ENCODE results near the gene AKR1A1.
"Not testable (repeated sequence)": the region's sequence is repeated elsewhere in the genome, so short reads cannot be mapped to it uniquely, and the experiment has no call there.

Gene AKR1A1

DNA sequence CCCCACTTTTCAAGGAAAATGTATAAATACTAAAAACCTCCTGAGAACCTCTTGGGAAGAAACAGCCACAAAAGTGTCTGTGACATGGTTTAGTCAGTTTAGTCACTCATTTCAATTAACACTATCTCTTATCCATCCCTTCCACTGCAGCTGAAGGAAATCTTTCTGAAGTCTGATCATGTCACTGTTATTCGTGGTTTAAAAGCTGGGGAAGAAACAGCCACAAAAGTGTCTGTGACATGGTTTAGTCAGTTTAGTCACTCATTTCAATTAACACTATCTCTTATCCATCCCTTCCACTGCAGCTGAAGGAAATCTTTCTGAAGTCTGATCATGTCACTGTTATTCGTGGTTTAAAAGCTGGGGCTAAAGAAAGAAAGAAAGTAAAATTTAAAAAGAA lies 27.1 kb upstream of the AKR1A1 start:
- DNase-seq (ENCODE audit: low read depth in 1 of 2, low spot score in 1 of 2): not testable (repeated sequence)

DNA sequence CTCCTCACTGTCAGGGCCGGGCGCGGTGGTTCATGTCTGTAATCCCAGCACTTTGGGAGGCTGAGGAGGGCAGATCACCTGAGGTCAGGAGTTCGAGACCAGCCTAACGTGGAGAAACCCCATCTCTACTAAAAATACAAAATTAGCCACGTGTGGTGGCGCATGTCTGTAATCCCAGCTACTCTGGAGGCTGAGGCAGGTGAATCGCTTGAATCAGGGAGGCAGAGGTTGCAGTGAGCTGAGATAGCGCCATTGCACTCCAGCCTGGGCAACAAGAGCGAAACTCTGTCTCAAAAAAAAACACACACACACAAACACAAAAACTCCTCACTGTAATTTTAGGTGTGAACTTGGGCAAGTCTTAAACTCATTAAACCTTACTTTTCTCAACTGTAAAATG lies 26.7 kb upstream of the AKR1A1 start:
- DNase-seq (ENCODE audit: low read depth in 1 of 2, low spot score in 1 of 2): not testable (repeated sequence)

DNA sequence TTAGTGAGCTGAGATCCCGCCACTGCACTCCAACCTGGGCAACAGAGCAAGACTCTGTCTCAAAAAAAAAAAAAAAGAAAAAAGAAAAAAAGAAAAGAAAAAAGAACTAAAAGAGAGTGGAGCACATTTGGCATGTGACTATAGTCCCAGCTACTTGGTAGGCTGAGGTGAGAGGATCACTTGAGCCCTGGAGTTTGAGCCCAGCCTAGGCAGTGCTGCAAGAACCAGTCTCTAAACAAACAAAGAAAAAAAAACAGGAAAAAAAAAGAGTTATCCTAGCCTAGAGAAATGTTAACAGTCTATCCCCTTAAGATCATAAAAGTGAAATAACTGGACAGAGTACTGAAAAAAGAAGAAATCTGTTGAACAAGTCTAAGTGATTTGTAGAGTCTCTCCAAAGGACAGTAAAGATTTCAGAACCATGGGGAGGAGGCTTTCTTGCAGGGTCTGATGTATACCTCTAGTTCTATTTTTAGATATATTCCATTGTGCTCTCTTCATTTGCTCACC lies 24.4 kb upstream of the AKR1A1 start:
- DNase-seq (ENCODE audit: low read depth in 1 of 2, low spot score in 1 of 2): no peak

DNA sequence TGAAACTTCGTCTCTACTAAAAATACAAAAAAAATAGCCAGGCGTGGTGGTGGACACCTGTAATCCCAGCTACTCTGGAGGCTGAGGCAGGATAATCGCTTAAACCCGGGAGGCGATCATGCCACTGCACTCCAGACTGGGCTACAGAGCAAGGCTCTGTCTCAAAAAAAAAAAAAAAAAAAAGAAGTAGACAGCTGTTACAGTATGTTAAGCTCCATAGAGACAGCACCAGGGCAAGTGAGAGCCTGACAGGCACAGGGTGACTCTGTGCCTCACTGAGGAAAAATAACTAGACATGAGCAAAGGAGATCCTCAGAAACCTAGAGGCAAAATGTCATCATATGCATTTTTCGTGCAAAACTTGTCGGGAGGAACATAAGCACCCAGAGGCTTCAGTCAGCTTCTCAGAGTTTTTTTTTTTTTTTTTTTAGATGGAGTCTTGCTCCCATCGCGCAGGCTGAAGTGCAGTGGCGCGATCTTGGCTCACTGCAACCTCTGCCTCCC lies 19.9 kb upstream of the AKR1A1 start:
- no peak for DNase-seq (ENCODE audit: low read depth in 1 of 2, low spot score in 1 of 2)

DNA sequence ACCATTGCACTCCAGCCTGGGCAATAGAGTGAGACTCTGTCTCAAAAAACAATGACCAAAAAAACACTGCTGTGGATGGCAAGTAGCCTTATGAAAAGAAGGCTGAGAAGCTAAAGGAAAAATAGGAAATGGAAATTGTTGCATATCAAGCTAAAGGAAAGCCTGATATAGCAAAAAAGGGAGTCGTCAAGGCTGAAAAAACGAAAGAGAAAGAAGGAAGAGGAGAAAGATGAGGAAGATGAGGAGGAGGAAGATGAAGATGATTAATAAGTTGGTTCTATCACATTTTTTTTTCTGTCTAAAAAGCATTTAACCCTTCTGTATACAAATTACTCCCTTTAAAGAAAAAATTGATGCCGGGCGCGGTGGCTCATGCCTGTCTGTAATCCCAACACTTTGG lies 18.8 kb upstream of the AKR1A1 start:
- no peak for DNase-seq (ENCODE audit: low read depth in 1 of 2, low spot score in 1 of 2)

DNA sequence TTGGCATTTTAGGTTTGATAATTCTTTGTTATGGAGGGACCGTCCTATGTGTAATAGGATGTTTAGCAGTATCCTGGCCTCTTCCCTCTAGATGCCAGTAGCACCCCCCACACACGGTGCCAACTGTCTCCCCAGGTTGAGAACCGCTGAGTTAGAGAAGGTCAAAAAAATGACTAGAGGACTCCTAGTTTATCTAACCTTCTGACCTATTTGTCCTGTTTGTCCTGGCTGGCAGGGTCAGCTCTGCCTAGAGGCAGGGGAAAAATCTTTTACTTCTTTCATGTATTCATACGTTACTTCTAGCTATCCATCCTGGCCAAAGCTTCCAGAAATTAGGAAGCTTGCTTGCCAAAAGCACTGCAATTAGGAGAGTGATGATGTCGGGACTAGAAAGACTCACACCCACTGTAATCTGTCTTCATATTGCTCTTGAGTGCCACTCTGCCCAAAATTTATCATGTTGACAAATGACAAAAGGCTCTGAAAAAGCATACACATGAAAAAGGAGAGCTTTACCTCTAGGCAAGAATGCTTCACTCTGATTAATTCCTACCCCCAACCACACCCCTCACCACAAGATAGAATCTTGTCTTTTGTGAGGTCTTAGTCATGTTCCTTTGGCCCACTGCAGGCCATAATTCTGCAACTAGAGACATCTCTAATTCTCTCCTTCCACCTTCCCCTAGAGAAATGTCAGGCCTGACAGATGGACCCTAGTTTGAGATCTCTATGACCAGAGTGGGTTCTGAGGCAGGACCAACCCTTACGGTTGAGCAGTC lies 14.4 kb upstream of the AKR1A1 start:
- DNase-seq (ENCODE audit: low read depth in 1 of 2, low spot score in 1 of 2): no peak

DNA sequence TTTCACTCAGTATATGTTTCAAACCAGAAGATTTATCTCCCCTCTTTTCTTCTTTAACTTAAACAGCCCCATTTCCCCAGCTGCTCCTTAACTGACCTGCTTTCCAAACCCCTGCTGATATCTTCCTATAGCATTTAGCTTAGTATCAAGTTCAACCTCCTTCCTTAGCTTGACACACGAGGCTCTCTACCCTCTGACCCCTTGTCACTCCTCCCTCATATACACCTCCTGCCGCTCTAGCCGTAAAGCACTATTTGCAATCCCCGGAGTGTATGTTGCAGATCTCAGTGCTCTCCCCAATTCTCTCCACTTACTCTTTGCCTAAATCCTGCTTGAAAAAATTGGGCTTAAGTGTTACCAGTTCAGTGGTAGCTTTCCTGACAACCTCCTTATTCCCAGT lies 13.7 kb upstream of the AKR1A1 start:
- DNase-seq (ENCODE audit: low read depth in 1 of 2, low spot score in 1 of 2): no peak

DNA sequence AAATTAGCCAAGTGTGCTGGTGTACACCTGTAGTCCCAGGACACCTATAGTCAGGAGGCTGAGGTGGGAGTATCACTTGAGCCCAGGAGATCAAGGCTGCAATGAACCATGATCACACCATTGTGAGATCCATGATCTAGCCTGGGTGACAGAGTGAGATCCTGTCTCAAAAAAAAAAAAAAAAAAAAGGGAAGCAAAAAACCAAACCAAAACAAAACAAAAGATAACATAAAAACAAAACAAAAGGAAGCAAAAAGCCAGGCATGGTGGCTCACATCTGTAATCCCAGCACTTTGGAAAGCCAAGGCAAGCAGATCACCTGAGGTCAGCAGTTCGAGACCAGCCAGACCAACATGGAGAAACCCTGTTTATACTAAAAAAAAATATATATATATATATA lies 9.4 kb upstream of the AKR1A1 start:
- no peak for DNase-seq (ENCODE audit: low read depth in 1 of 2, low spot score in 1 of 2)

DNA sequence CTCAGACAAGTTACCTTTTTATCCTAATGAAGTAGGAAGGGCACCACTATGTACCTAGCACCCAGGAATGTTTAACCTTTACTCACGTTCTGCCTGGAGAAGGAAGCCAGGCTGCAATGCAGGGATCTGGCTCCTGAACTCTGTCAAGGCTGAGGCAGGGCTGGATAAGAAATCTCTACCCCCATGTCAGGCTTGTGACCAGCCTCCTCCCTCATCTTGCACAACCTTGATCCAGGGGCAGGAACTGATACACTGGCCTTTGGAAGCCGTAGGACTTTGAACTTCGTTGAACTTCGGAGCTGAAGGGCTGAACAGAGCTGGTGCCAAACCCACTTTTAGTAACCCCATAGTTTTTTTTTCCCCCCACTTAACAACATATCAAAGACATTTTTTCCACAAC lies 8.0 kb upstream of the AKR1A1 start:
- no peak for DNase-seq (ENCODE audit: low read depth in 1 of 2, low spot score in 1 of 2)

DNA sequence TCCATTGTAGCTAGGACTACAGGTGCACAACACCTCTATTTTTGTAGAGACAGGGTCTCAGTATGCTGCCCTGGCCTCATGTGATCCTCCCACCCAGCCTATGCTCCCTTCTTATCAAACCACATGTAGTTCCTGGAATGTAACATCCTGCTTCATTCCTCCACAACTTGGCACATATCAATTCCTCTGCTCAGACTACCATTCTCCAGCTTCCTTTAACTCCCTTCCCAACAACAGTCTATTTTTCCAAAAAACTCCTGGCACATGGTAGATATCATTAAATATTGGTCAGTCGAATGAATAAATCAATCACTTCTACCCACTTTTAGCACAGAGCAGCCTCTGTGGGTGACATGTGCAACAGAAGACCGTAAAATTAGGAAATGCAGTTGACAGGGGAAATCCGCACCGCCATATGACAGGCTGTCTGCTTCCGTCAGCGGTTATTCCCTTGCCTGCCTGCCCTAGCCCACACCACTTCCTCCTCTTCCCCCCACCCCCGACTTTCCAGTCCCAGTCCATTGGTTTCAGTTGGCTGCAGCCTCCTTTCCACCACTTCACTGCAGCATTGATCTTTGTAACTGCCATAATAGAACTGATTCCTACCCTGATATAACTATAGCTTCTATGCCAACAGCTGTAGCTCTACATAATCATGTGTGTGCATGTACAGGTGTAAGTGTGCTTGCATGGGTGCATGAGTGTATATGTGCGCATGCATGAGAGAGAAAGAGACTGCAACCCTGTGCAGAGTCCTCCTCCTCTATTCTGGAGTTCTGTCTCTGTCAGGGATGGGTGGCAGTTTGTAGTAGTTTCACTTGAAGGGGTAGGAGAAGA lies 6.8 kb upstream of the AKR1A1 start:
- DNase-seq (ENCODE audit: low read depth in 1 of 2, low spot score in 1 of 2): peak; percentile 31 to 58

DNA sequence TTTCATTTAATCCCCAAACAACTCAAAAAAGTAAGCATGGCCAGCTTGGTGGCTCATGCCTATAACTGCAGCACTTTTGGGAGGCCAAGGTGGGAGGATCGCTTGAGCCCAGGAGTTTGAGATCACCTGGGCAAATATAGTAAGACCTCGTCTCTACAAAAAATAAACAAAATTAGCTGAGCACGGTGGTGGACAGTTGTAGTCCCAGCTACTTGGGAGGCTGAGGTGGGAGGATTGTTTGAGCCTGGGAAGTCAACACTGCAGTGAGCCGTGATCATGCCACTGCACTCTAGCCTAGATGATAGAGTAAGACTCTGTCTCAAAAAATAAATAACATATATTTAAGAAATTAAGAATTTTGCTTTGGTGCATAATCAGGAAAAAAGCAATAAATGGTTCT lies 6.1 kb upstream of the AKR1A1 start:
- DNase-seq (ENCODE audit: low read depth in 1 of 2, low spot score in 1 of 2): no peak

DNA sequence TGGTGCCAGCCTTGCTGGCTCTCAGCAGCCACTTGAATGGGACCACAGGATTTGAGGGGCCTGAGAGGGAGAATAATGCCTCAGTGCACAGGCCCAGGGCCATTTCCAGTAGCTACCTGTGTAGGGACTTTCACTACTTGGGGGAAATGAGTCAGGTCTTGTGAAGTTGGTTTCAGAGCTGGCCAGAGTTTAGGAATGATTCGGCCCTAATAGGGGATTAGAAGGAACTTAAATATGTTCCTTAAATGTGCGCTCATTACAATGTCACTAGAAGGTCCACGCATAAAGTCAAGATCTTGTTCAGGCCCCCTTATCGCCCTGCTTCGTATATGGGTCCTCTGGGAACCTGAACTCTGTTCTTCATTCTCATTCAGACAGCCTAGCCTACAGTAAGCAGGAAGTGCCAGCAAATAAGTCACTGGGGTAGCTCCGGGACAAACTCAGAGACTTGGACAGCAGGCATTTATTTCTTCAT lies 5.6 kb upstream of the AKR1A1 start:
- DNase-seq (ENCODE audit: low read depth in 1 of 2, low spot score in 1 of 2): no peak

DNA sequence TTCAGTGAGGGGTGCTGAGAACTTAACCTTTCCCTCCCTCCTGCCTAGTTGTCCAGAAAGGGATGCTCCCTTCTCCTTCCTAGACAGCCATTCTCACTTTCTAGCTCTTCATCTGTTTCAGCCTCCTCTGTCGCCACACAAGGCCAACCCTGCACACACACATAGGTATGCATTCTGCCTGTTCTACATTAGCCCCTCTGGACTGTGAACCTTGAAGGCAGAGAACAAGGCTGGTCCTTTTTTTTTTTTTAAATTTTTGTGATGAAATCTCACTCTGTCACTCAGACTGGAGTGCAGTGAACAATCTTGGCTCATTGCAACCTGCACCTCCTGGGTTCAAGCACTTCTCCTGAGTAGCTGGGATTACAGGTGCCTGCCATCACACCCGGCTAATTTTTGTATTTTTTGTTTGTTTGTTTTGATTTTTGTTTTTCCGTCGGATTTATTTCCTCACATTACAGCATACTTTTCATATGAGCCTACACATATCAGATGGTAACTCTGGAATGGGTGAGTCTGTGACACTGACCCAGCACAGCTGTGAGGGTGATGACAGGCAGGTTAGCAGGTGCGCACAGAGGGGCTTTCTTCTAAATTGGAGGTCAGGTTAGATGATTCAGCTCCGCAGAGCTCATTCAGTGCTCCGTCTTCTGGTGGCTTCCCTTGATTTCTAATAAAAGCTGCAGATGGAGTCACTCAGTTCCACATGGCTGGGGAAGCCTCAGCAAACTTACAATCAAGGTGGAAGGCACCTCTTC lies 4.9 kb upstream of the AKR1A1 start:
- no peak for DNase-seq (ENCODE audit: low read depth in 1 of 2, low spot score in 1 of 2)

DNA sequence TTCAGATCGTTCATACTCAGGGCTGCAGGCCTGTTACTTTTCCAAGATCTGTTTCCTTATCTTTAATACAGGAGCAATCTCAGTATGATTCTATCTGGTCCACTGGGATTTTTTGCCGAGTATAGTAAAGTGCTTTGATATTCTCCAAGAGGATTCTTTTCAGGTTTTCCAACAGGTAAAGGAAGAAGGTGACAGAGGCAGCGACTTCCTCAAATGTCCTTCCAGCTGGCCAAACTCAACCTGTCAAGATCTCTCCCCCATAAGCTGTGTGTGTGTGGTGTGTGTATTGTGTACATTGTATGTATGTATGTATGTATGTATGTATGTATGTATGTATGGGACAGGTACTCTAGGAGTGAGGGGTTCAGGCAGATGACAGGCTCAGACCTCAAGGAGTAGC lies 1.1 kb downstream of the AKR1A1 start:
- DNase-seq (ENCODE audit: low read depth in 1 of 2, low spot score in 1 of 2): no peak

DNA sequence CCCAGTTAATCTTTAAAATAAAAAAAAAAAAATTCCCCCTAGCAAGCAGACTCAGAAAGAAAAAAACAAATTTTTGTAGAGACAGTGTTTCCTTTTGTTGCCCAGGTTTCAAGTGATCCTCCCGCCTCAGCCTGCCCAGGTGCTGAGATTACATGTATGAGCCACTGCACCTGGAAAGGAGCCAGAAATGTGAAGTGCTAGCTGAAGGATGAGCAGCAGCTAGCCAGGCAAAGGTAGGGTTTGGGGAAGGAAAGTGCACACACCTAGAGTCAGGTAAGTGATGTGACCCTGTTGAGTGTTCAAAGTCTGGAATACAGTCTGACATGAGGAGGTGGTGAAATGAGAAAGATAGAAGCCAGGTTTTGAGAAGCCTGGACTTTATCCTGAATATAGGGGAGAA lies 1.7 kb downstream of the AKR1A1 start:
- DNase-seq (ENCODE audit: low read depth in 1 of 2, low spot score in 1 of 2): no peak

DNA sequence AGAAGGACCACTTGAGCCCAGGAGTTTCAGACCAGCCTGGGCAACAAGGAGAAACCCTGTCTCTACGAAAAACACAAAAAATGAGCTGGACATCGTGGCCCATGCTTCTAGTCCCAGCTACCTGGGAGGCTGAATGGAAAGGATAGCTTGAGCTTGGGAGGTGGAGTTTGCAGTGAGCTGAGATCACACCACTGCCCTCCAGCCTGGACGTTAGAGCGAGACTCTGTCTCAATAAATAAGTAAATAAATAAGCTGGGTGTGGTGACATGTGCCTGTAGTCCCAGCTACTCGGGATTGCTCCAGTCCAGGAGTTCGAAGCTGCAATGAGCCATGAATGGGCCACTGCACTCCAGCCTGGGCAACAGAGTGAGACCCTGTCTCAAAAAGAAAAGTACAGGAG lies 3.6 kb downstream of the AKR1A1 start:
- no peak for DNase-seq (ENCODE audit: low read depth in 1 of 2, low spot score in 1 of 2)

DNA sequence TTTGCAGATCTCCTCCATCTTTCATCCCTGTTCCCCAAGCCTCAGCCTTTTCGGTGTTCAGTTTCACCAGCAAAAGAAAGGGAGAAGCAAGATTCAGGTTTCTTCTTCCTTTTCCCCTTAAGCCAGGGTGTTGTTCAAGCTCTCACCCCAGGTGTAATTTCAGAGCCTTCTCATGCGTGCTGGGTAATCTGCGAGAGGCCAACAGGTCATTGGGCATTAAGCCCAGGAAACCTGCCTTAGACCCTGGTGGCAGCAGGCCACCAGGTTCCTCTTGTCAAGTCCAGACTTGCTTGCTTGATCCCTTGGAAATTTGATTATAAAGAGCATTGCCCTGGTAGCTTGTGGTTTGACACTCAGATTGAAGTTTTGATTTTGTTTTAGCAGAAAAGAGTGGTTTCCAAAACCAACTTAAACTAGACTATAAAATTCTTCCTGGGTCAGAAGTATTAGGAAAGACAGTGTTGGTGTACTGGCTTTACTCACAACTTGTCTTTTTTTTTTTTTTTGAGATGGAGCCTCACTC lies 6.9 kb downstream of the AKR1A1 start:
- DNase-seq (ENCODE audit: low read depth in 1 of 2, low spot score in 1 of 2): no peak

DNA sequence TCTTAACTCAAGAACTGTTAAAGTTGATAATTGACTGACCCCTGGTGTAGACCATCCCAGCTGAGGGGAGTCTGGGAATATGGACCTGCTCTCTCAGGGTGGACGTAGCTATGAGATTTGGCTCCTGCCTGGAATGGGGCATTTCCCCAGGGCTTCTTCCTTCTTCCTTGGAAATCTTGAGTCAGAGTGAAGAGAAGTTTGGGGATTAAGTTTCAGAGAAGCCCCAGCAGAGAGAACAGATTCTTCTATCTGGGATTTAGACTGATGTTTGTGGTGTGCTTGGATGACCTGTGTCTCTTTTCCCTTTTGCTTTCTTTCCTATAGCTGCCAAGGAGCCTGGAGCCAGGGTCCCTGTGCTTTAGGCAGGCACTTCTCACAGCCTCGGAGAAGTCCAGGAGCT lies 13.2 kb downstream of the AKR1A1 start:
- DNase-seq (ENCODE audit: low read depth in 1 of 2, low spot score in 1 of 2): no peak

DNA sequence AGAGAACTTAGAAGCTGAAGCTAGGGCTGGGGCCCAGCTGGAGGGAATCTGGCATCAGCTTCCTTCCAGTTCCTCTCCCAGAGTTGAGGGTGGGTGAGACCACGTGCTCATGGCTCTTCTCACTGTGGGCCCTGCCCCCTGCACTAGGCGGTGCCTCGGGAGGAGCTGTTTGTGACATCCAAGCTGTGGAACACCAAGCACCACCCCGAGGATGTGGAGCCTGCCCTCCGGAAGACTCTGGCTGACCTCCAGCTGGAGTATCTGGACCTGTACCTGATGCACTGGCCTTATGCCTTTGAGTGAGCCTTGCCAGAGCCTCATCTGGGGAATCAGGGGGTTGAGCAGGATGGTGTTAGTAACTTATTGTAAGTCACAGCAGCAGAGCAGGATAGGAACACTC lies 16.1 kb downstream of the AKR1A1 start:
- DNase-seq (ENCODE audit: low read depth in 1 of 2, low spot score in 1 of 2): no peak

DNA sequence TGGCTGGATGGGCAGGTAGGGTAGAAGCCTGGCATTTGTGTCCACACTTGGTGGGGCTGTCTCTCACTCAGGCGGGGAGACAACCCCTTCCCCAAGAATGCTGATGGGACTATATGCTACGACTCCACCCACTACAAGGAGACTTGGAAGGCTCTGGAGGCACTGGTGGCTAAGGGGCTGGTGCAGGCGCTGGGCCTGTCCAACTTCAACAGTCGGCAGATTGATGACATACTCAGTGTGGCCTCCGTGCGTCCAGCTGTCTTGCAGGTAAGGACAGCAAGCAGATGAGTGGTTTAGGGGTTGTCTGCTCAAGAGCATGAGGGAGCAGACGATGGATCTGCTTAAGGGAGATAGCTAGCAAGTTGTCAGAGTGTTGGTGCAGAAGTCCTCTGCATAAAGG lies 17.3 kb downstream of the AKR1A1 start:
- DNase-seq (ENCODE audit: low read depth in 1 of 2, low spot score in 1 of 2): no peak

DNA sequence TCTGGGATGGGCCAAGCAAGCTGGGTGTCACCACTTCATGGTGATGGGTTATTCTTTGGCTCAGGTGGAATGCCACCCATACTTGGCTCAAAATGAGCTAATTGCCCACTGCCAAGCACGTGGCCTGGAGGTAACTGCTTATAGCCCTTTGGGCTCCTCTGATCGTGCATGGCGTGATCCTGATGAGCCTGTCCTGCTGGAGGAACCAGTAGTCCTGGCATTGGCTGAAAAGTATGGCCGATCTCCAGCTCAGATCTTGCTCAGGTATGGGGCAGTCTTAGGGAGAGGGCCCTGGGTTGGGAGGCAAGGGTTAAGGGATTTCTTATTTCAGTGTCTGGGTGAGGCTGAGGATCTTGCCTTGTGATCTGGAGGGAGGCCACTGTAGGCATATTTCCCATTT lies 17.8 kb downstream of the AKR1A1 start:
- no peak for DNase-seq (ENCODE audit: low read depth in 1 of 2, low spot score in 1 of 2)

Measured in activated T-helper 1 cell treated with anti-CD3 and anti-CD28 coated beads, Interleukin-2, amount 50 U/mL, for 16 hours (primary cell).